SK-N-SH (cell line): ENCODE measurements around the gene UBE4B. TPM values are rescaled to one million over a fixed set of nuclear protein-coding genes. Genes with fewer than 3 reads are reported as not detected.

Source experiments
- CTCF ChIA-PET: fragments of 300-600, 350-600 bp; formaldehyde crosslinking; extraction: SDS; loops from one replicate; lab custom pipeline; 2021; lab: Yijun Ruan, JAX
- POLR2A ChIA-PET: fragments of 350-600 bp; sonication (Branson Sonifier 250); formaldehyde crosslinking; extraction: SDS; loops from one replicate; lab custom pipeline; 2020; ENCODE audit warnings: antibody characterized with exemption, inconsistent platforms; lab: Yijun Ruan, JAX
- DNase-seq: peaks from one replicate; pipeline ENCODE4 v3.0.0; 2012
- H2AFZ ChIP-seq: fragments of 200-600 bp; sonication (generic); 2 replicates; pipeline ENCODE4 v1.8.1; 2016; ENCODE audit warnings: antibody characterized with exemption, mild to moderate bottlenecking, low read depth
- H3F3A ChIP-seq: fragments of 200-600 bp; sonication (generic); replicated peaks from 2 replicates; pipeline ENCODE3; 2016; ENCODE audit warnings: antibody characterized with exemption, mild to moderate bottlenecking; ENCODE audit not compliant: insufficient read depth
- H3K27ac ChIP-seq, 2 experiments: fragments of 200-500 bp in 1 of 2; fragments of 200-600 bp in 1 of 2; sonication (Bioruptor generic) in 1 of 2; sonication (generic), shearing (Covaris generic) in 1 of 2; 2 replicates each; pipeline versions ENCODE4 v1.5.1 to v1.6.1; 2014 to 2016; ENCODE audit warnings: low read depth in 2 of 2, inconsistent platforms in 1 of 2, low read length in 1 of 2, mild to moderate bottlenecking in 1 of 2, mixed read lengths in 1 of 2
- H3K27me3 ChIP-seq: fragments of 200-600 bp; sonication (generic), shearing (Covaris generic); 2 replicates; pipeline ENCODE4 v1.6.1; 2016; ENCODE audit warnings: mixed run types; ENCODE audit not compliant: insufficient read depth
- H3K36me3 ChIP-seq, 2 experiments: fragments of 200-500 bp in 1 of 2; fragments of 200-600 bp in 1 of 2; sonication (Bioruptor generic) in 1 of 2; sonication (generic) in 1 of 2; replicated peaks in 1 of 2; 2 replicates each; pipeline versions ENCODE3 to v1.5.1; 2014 to 2016; ENCODE audit warnings: low read length in 1 of 2, mild to moderate bottlenecking in 1 of 2; ENCODE audit not compliant: insufficient read depth in 2 of 2, control insufficient read depth in 1 of 2
- H3K4me1 ChIP-seq, 2 experiments: fragments of 200-500 bp in 1 of 2; fragments of 200-600 bp in 1 of 2; sonication (Bioruptor generic) in 1 of 2; sonication (generic), shearing (Covaris generic) in 1 of 2; 2 replicates each; pipeline versions ENCODE4 v1.5.1 to v1.6.1; 2014 to 2016; ENCODE audit warnings: low read depth in 1 of 2, low read length in 1 of 2, mixed run types in 1 of 2; ENCODE audit not compliant: insufficient read depth in 2 of 2, control insufficient read depth in 1 of 2
- H3K4me2 ChIP-seq: fragments of 200-600 bp; sonication (generic), shearing (Covaris generic); 2 replicates; pipeline ENCODE4 v1.6.1; 2017; ENCODE audit warnings: mixed run types
- H3K4me3 ChIP-seq, 2 experiments: fragments of 200-500 bp in 1 of 2; fragments of 200-600 bp in 1 of 2; sonication (Bioruptor generic) in 1 of 2; sonication (generic), shearing (Covaris generic) in 1 of 2; 2 replicates each; pipeline versions ENCODE4 v1.5.1 to v1.8.1; 2014 to 2016; ENCODE audit warnings: low read depth in 2 of 2, inconsistent platforms in 1 of 2, low read length in 1 of 2, mild to moderate bottlenecking in 1 of 2, mixed read lengths in 1 of 2, moderate library complexity in 1 of 2
- H3K79me2 ChIP-seq: fragments of 200-600 bp; sonication (generic); 2 replicates; pipeline ENCODE4 v1.8.1; 2017; ENCODE audit warnings: mild to moderate bottlenecking; ENCODE audit not compliant: insufficient read depth
- H3K9ac ChIP-seq: fragments of 200-600 bp; sonication (generic); 2 replicates; pipeline ENCODE4 v1.6.1; 2017; ENCODE audit warnings: mixed run types
- H3K9me2 ChIP-seq: fragments of 200-600 bp; sonication (generic); 2 replicates; pipeline ENCODE4 v1.6.1; 2017; ENCODE audit warnings: mixed run types
- H3K9me3 ChIP-seq: fragments of 200-600 bp; sonication (generic); 2 replicates; pipeline ENCODE4 v1.6.1; 2017; ENCODE audit warnings: mixed run types, mild to moderate bottlenecking, moderate library complexity
- H4K20me1 ChIP-seq: fragments of 200-600 bp; sonication (generic); 2 replicates; pipeline ENCODE4 v1.6.1; 2017; ENCODE audit warnings: mild to moderate bottlenecking, mixed run types; ENCODE audit not compliant: insufficient read depth
- CTCF ChIP-seq: fragments of 200-600 bp; sonication (generic); IDR thresholded peaks from 2 replicates; pipeline ENCODE4 v1.6.1; 2017; ENCODE audit warnings: antibody characterized with exemption, mild to moderate bottlenecking, moderate library complexity
- ELF1 ChIP-seq: IDR thresholded peaks from 2 replicates; pipeline ENCODE4 v1.4.0; 2012
- FOSL2 ChIP-seq: IDR thresholded peaks from 2 replicates; pipeline ENCODE4 v1.4.0; 2012; ENCODE audit warnings: low read depth, mild to moderate bottlenecking, moderate library complexity, borderline replicate concordance
- FOXJ3 ChIP-seq: sonication (generic); formaldehyde crosslinking; IDR thresholded peaks from 2 replicates; pipeline ENCODE4 v1.5.1; 2020; ENCODE audit warnings: mild to moderate bottlenecking, missing genetic modification reagents
- GABPA ChIP-seq: IDR thresholded peaks from 2 replicates; pipeline ENCODE4 v1.4.0; 2012; ENCODE audit warnings: low read depth, mild to moderate bottlenecking
- GATA2 ChIP-seq: sonication (generic); formaldehyde crosslinking; IDR thresholded peaks from 2 replicates; pipeline ENCODE4 v1.5.0; 2020; ENCODE audit warnings: mild to moderate bottlenecking, missing genetic modification reagents
- JUND ChIP-seq: IDR thresholded peaks from 2 replicates; pipeline ENCODE4 v1.4.0; 2012
- MXI1 ChIP-seq: IDR thresholded peaks from 2 replicates; pipeline ENCODE4 v1.6.1; 2012; ENCODE audit warnings: mild to moderate bottlenecking, low read depth, low read length, improper control_type of control experiment
- NFIC ChIP-seq: IDR thresholded peaks from 2 replicates; pipeline ENCODE4 v1.4.0; 2012; ENCODE audit warnings: borderline replicate concordance
- NRF1 ChIP-seq: IDR thresholded peaks from 2 replicates; pipeline ENCODE4 v1.6.1; 2012; ENCODE audit warnings: low read depth, mild to moderate bottlenecking, low read length
- POLR2AphosphoS5 ChIP-seq: IDR thresholded peaks from 2 replicates; pipeline ENCODE4 v1.6.1; 2012; ENCODE audit warnings: low read depth, low read length
- RCOR1 ChIP-seq: fragments of 150-350 bp; IDR thresholded peaks from 2 replicates; pipeline ENCODE4 v1.6.1; 2017; ENCODE audit warnings: antibody characterized with exemption, low read length
- RFX5 ChIP-seq: IDR thresholded peaks from 2 replicates; pipeline ENCODE4 v1.6.1; 2012; ENCODE audit warnings: mild to moderate bottlenecking, improper control_type of control experiment, low read length
- RXRA ChIP-seq: IDR thresholded peaks from 2 replicates; pipeline ENCODE4 v1.4.0; 2012; ENCODE audit warnings: low read depth, mild to moderate bottlenecking, borderline replicate concordance
- SMC3 ChIP-seq: IDR thresholded peaks from 2 replicates; pipeline ENCODE4 v1.6.1; 2012; ENCODE audit warnings: low read depth, low read length, improper control_type of control experiment
- TAF1 ChIP-seq: IDR thresholded peaks from 2 replicates; pipeline ENCODE4 v1.6.1; 2012; ENCODE audit warnings: low read depth, mild to moderate bottlenecking, low read length, moderate library complexity, borderline replicate concordance
- YY1 ChIP-seq: IDR thresholded peaks from 2 replicates; pipeline ENCODE4 v1.4.0; 2012; ENCODE audit warnings: low read depth, mild to moderate bottlenecking
- ZBTB33 ChIP-seq: IDR thresholded peaks from 2 replicates; pipeline ENCODE4 v1.4.0; 2012; ENCODE audit warnings: low read depth, borderline replicate concordance
- WGBS: methylation state at CpG from one replicate; pipeline ENCODE4 v1.1.6; 2017; ENCODE audit warnings: low lambda C conversion rate; 5-methylcytosine and 5-hydroxymethylcytosine counted together
- polyA plus RNA-seq, 3 experiments: library from polyadenylated mRNA; depleted of rRNA; stranded (reverse); fragments of >200 nt; gene quantifications; 2 replicates each; pipeline ENCODE4 v1.2.3, GENCODE V29; 2012
- TF ChIP-seq, protein P1 (sequence below): IDR thresholded peaks from 2 replicates; pipeline ENCODE4 v1.6.1; 2012; ENCODE audit warnings: mild to moderate bottlenecking, low read depth, low read length, moderate library complexity
- TF ChIP-seq, protein P2 (sequence below): IDR thresholded peaks from 2 replicates; pipeline ENCODE4; 2012

Gene UBE4B
- polyA plus RNA-seq, 1 of the 3 experiments (the other 2 are of a cell fraction), result 19.1 TPM

GRCh38 chr1:10195570-10195969 lies 162.8 kb downstream of the UBE4B start:
- H3K9me3 ChIP-seq, result no peaks in the 10 kb centered on the region
- no peaks in the 10 kb centered on the region for H4K20me1 ChIP-seq
- no peak for DNase-seq
- H3K4me1 ChIP-seq, result peaks cover 0 to 2% of the 10 kb centered on the region in 2 experiments; a peak in 1 of 4 replicates
- no peak overlapping the region for H3K27ac ChIP-seq
- ChIA-PET CTCF (interaction anchor here (0.6 to 3.1 kb wide), 3 partner anchors 15 to 131 kb away, joined by 3 to 14 read pairs (median 3); partner anchors contain the start of gene KIF1B), POLR2A (no interaction called here)
- no peaks in the 10 kb centered on the region for H3K27me3 ChIP-seq
- no peak overlapping the region for H3K4me2 ChIP-seq
- no peak overlapping the region for H3K9ac ChIP-seq
- TF ChIP-seq ELF1 (no peak), RFX5 (no peak), SMC3 (no peak), GATA2 (no peak), ZBTB33 (no peak), RCOR1 (no peak), JUND (no peak), GABPA (no peak), FOXJ3 (CRISPR knock-in tag) (no peak), NFIC (no peak), RXRA (no peak), CTCF (no peak), MXI1 (no peak), TAF1 (no peak), FOSL2 (no peak), NRF1 (no peak), YY1 (no peak), POLR2AphosphoS5 (no peak)
- TF ChIP-seq, protein P1, sequence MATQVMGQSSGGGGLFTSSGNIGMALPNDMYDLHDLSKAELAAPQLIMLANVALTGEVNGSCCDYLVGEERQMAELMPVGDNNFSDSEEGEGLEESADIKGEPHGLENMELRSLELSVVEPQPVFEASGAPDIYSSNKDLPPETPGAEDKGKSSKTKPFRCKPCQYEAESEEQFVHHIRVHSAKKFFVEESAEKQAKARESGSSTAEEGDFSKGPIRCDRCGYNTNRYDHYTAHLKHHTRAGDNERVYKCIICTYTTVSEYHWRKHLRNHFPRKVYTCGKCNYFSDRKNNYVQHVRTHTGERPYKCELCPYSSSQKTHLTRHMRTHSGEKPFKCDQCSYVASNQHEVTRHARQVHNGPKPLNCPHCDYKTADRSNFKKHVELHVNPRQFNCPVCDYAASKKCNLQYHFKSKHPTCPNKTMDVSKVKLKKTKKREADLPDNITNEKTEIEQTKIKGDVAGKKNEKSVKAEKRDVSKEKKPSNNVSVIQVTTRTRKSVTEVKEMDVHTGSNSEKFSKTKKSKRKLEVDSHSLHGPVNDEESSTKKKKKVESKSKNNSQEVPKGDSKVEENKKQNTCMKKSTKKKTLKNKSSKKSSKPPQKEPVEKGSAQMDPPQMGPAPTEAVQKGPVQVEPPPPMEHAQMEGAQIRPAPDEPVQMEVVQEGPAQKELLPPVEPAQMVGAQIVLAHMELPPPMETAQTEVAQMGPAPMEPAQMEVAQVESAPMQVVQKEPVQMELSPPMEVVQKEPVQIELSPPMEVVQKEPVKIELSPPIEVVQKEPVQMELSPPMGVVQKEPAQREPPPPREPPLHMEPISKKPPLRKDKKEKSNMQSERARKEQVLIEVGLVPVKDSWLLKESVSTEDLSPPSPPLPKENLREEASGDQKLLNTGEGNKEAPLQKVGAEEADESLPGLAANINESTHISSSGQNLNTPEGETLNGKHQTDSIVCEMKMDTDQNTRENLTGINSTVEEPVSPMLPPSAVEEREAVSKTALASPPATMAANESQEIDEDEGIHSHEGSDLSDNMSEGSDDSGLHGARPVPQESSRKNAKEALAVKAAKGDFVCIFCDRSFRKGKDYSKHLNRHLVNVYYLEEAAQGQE, result no peak
- TF ChIP-seq, protein P2, sequence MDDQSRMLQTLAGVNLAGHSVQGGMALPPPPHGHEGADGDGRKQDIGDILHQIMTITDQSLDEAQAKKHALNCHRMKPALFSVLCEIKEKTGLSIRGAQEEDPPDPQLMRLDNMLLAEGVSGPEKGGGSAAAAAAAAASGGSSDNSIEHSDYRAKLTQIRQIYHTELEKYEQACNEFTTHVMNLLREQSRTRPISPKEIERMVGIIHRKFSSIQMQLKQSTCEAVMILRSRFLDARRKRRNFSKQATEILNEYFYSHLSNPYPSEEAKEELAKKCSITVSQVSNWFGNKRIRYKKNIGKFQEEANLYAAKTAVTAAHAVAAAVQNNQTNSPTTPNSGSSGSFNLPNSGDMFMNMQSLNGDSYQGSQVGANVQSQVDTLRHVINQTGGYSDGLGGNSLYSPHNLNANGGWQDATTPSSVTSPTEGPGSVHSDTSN, result no peak
- H3K9me2 ChIP-seq, result no peaks in the 10 kb centered on the region
- H3K79me2 ChIP-seq, result no peaks in the 10 kb centered on the region
- H3F3A ChIP-seq, result peaks cover 10% of the 10 kb centered on the region
- 74% methylated on average over 6 of the region's 6 CpGs for WGBS
- H2AFZ ChIP-seq, result no peak overlapping the region
- no peak overlapping the region for H3K4me3 ChIP-seq
- no peaks in the 10 kb centered on the region for H3K36me3 ChIP-seq
